Activated CD4-positive, alpha-beta memory T cell treated with anti-CD3 and anti-CD28 coated beads, Interleukin-2, amount 10 ng/mL, durations not matched to agents 7 days and 5 days (primary cell): ENCODE measurements around the gene DBH. TPM values are rescaled to one million over a fixed set of nuclear protein-coding genes. Genes with fewer than 3 reads are reported as not detected.
A peak's percentile ranks its signal among the peaks of the same experiment; 100 is the strongest.
"Not testable (repeated sequence)": the region's sequence is repeated elsewhere in the genome, so short reads cannot be mapped to it uniquely, and the experiment has no call there.

Source experiments
- CTCF ChIA-PET: fragments of 350-600 bp; sonication (Branson Sonifier 250); formaldehyde crosslinking; loops from one replicate; lab custom pipeline; 2021; ENCODE audit warnings: antibody characterized with exemption, inconsistent platforms; lab: Charles Lee
- POLR2A ChIA-PET: fragments of 350-600 bp; sonication (Branson Sonifier 250); formaldehyde crosslinking; loops from one replicate; lab custom pipeline; 2021; ENCODE audit warnings: antibody characterized with exemption; lab: Charles Lee
- DNase-seq: peaks from one replicate; pipeline ENCODE4 v3.0.0-alpha.2; 2020
- H3K27ac Mint-ChIP-seq: one replicate; pipeline ENCODE4 v1.8.0; 2021; ENCODE audit warnings: mild to moderate bottlenecking, mixed read lengths
- H3K27me3 Mint-ChIP-seq: one replicate; pipeline ENCODE4 v1.8.0; 2021; ENCODE audit warnings: mixed read lengths
- H3K36me3 Mint-ChIP-seq: one replicate; pipeline ENCODE4 v1.8.0; 2021; ENCODE audit warnings: low read depth, mixed read lengths
- H3K4me1 Mint-ChIP-seq: one replicate; pipeline ENCODE4 v1.8.0; 2021; ENCODE audit warnings: mixed read lengths
- H3K4me3 Mint-ChIP-seq: one replicate; pipeline ENCODE4 v1.8.0; 2021; ENCODE audit warnings: mild to moderate bottlenecking, mixed read lengths
- H3K9me3 Mint-ChIP-seq: one replicate; pipeline ENCODE4 v1.8.0; 2021; ENCODE audit warnings: mixed read lengths
- total RNA-seq, 2 experiments: library from RNA; stranded (reverse); gene quantifications; one replicate each; pipeline ENCODE4 v1.2.3, GENCODE V29; 2021

Gene DBH
- total RNA-seq, 2 experiments from 2014 or later = not detected

GRCh38 chr9:133673258-133673655 is 37.1 kb downstream of the DBH start:
- H3K4me3 Mint-ChIP-seq = no peak overlapping the region
- no peaks in the 10 kb centered on the region for H3K27me3 Mint-ChIP-seq
- no peak overlapping the region for H3K27ac Mint-ChIP-seq
- DNase-seq = no peak
- peaks cover 25% of the 10 kb centered on the region for H3K4me1 Mint-ChIP-seq
- no peaks in the 10 kb centered on the region for H3K9me3 Mint-ChIP-seq
- ChIA-PET POLR2A (interaction anchor here (1.1 kb wide), 1 partner anchor 10 kb away, joined by 5 read pairs; no protein-coding TSS in a partner anchor), CTCF (no interaction called here)
- no peaks in the 10 kb centered on the region for H3K36me3 Mint-ChIP-seq

- Mint-ChIP-seq H3K27me3 (no peaks in the 10 kb centered on the region), H3K4me3 (no peak overlapping the region), H3K9me3 (no peaks in the 10 kb centered on the region), H3K27ac (no peak overlapping the region), H3K4me1 (peaks cover 29% of the 10 kb centered on the region), H3K36me3 (no peaks in the 10 kb centered on the region)
- ChIA-PET POLR2A (no interaction called here), CTCF (no interaction called here)
- DNase-seq = no peak
Measured at GRCh38 chr9:133674091-133674490, 37.9 kb downstream of the DBH start.

- POLR2A ChIA-PET = interaction anchor here (1.9 kb wide), 1 partner anchor 26 kb away, joined by 16 read pairs; no protein-coding TSS in a partner anchor
- CTCF ChIA-PET, H3K9me3 Mint-ChIP-seq, H3K27ac Mint-ChIP-seq, DNase-seq, H3K27me3 Mint-ChIP-seq, H3K36me3 Mint-ChIP-seq, H3K4me3 Mint-ChIP-seq: not testable (repeated sequence)
- peaks cover 29% of the 10 kb centered on the region for H3K4me1 Mint-ChIP-seq
Measured at GRCh38 chr9:133675796-133676195, 39.6 kb downstream of the DBH start.

- POLR2A ChIA-PET = interaction anchor here (1.9 kb wide), 1 partner anchor 25 kb away, joined by 16 read pairs; no protein-coding TSS in a partner anchor
- Mint-ChIP-seq H3K4me3 (no peak overlapping the region), H3K4me1 (peaks cover 29% of the 10 kb centered on the region), H3K36me3 (no peaks in the 10 kb centered on the region), H3K27ac (peak overlapping the region; percentile 82), H3K9me3 (no peaks in the 10 kb centered on the region), H3K27me3 (no peaks in the 10 kb centered on the region)
- CTCF ChIA-PET = interaction anchor here (0.9 to 1.0 kb wide), 2 partner anchors 12 to 87 kb away, joined by 3 read pairs; no protein-coding TSS in a partner anchor
- DNase-seq = no peak
Measured at GRCh38 chr9:133676450-133676849, 40.3 kb downstream of the DBH start.

GRCh38 chr9:133677126-133678010 is 41.2 kb downstream of the DBH start:
- peak; percentile 71 for DNase-seq
- H3K27me3 Mint-ChIP-seq = no peaks in the 10 kb centered on the region
- H3K36me3 Mint-ChIP-seq = no peaks in the 10 kb centered on the region
- H3K27ac Mint-ChIP-seq = peak overlapping the region; percentile 82
- CTCF ChIA-PET = interaction anchor here (0.6 to 1.0 kb wide), 3 partner anchors 13 to 716 kb away, joined by 3 read pairs; no protein-coding TSS in a partner anchor
- peaks cover 33% of the 10 kb centered on the region for H3K4me1 Mint-ChIP-seq
- POLR2A ChIA-PET = interaction anchor here (0.7 to 1.9 kb wide), 2 partner anchors 24 to 50 kb away, joined by 3 to 16 read pairs; no protein-coding TSS in a partner anchor
- no peak overlapping the region for H3K4me3 Mint-ChIP-seq
- no peaks in the 10 kb centered on the region for H3K9me3 Mint-ChIP-seq

- Mint-ChIP-seq H3K4me1 (peaks cover 44% of the 10 kb centered on the region), H3K27ac (no peak overlapping the region), H3K27me3 (no peaks in the 10 kb centered on the region), H3K9me3 (no peaks in the 10 kb centered on the region), H3K4me3 (no peak overlapping the region), H3K36me3 (no peaks in the 10 kb centered on the region)
- ChIA-PET CTCF (no interaction called here), POLR2A (no interaction called here)
- DNase-seq = no peak
Measured at GRCh38 chr9:133679056-133679455, 42.9 kb downstream of the DBH start.

- no peak overlapping the region for H3K27ac Mint-ChIP-seq
- H3K27me3 Mint-ChIP-seq = no peaks in the 10 kb centered on the region
- no peak for DNase-seq
- ChIA-PET POLR2A (no interaction called here), CTCF (no interaction called here)
- H3K9me3 Mint-ChIP-seq = no peaks in the 10 kb centered on the region
- H3K36me3 Mint-ChIP-seq = no peaks in the 10 kb centered on the region
- H3K4me1 Mint-ChIP-seq = peaks cover 47% of the 10 kb centered on the region
- H3K4me3 Mint-ChIP-seq = no peak overlapping the region
Measured at GRCh38 chr9:133679466-133680061, 43.4 kb downstream of the DBH start.

- H3K27ac Mint-ChIP-seq = no peak overlapping the region
- H3K27me3 Mint-ChIP-seq = no peaks in the 10 kb centered on the region
- no peaks in the 10 kb centered on the region for H3K36me3 Mint-ChIP-seq
- no peak for DNase-seq
- no peak overlapping the region for H3K4me3 Mint-ChIP-seq
- ChIA-PET POLR2A (no interaction called here), CTCF (no interaction called here)
- peaks cover 45% of the 10 kb centered on the region for H3K4me1 Mint-ChIP-seq
- H3K9me3 Mint-ChIP-seq = no peaks in the 10 kb centered on the region
Measured at GRCh38 chr9:133680250-133680975, 44.2 kb downstream of the DBH start.

- Mint-ChIP-seq H3K36me3 (no peaks in the 10 kb centered on the region), H3K27ac (no peak overlapping the region), H3K9me3 (no peaks in the 10 kb centered on the region), H3K27me3 (no peaks in the 10 kb centered on the region), H3K4me3 (no peak overlapping the region), H3K4me1 (peaks cover 41% of the 10 kb centered on the region)
- CTCF ChIA-PET = no interaction called here
- POLR2A ChIA-PET = no interaction called here
- no peak for DNase-seq
Measured at GRCh38 chr9:133680976-133681657, 45.0 kb downstream of the DBH start.

GRCh38 chr9:133681658-133682306 is 45.6 kb downstream of the DBH start:
- ChIA-PET POLR2A (no interaction called here), CTCF (no interaction called here)
- Mint-ChIP-seq H3K36me3 (no peaks in the 10 kb centered on the region), H3K4me3 (no peak overlapping the region), H3K27ac (no peak overlapping the region), H3K9me3 (no peaks in the 10 kb centered on the region), H3K4me1 (peaks cover 34% of the 10 kb centered on the region), H3K27me3 (no peaks in the 10 kb centered on the region)
- DNase-seq = no peak

GRCh38 chr9:133682818-133683585 is 46.8 kb downstream of the DBH start:
- POLR2A ChIA-PET = interaction anchor here (0.6 to 1.7 kb wide), 8 partner anchors 10 to 913 kb away, joined by 3 to 12 read pairs (median 3); partner anchors contain the start of gene GTF3C5
- Mint-ChIP-seq H3K36me3 (no peaks in the 10 kb centered on the region), H3K27ac (peak overlapping the region; percentile 88), H3K27me3 (no peaks in the 10 kb centered on the region), H3K9me3 (no peaks in the 10 kb centered on the region), H3K4me3 (peak overlapping the region; percentile 59), H3K4me1 (peaks cover 24% of the 10 kb centered on the region)
- CTCF ChIA-PET = interaction anchor here (1.1 kb wide), 1 partner anchor 93 kb away, joined by 3 read pairs; no protein-coding TSS in a partner anchor
- DNase-seq = no peak
